ENCODE data around the gene CLDN11. TPM values are rescaled to one million over a fixed set of nuclear protein-coding genes. Genes with fewer than 3 reads are reported as not detected.

CLDN11 gene
- total and polyA plus RNA-seq, 10 of the 15 experiments (the other 5 are each of a cell fraction or from before 2014, with no cell fraction given), result 0.15 TPM; not detected in 9

DNA sequence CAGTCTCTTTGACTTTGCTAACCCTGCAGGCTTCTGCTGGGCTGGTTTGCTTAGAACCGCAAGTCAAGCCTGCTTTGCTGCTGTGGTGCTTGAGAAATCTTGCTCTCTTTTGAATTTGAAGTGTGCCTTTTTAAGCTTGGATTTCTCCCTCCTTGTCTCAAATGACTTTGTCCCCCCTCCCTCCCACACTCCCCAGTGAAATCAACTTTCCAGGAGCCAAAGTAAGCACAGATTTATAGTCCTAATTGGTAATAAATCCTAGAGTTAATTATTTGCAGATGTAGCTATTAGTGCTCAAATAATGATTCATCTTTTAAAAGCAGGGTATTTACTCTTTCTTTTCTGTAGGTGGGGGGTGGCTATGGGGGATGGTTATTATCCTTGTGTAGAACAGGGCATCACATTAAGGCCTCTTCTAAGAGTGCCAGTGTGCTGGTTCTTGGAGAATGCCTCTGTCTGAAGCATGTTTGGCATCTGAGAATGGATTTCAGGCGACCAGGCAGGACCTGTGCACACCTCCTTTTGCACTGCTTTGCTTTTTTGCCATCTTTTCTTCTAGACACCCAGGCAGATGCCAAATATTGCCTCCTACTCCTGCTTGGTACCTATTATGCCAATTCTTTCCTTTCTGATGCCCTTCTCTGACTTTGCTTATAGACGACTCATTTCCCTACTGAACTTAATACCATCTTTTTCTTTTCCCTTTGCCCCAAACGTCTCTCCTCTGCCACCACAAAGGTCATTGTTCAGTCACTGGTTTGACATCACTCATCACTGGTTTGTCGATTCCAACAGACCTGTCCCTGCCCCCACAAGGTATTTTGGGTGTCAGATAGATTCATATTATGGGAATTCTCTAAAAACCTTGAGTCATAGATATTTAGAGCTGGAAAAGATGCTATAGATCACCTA lies 50.7 kb downstream of the CLDN11 start:
- DNase-seq (ENCODE audit: low read depth, low spot score), result no peak
- Histone ChIP-seq H3K4me2 (ENCODE audit: control insufficient read depth, insufficient read depth) (no peak overlapping the region), H3K9me3 (replicated peaks; ENCODE audit: control insufficient read depth, insufficient read depth, low read length) (no peaks in the 10 kb centered on the region), H3K27ac (ENCODE audit: control insufficient read depth, insufficient read depth) (no peak overlapping the region), H3K4me1 (ENCODE audit: control insufficient read depth, insufficient read depth, low read length) (no peaks in the 10 kb centered on the region), H3K9ac (ENCODE audit: control insufficient read depth, insufficient read depth, low read length) (no peak overlapping the region), H3K36me3 (ENCODE audit: control insufficient read depth in 2 of 2, insufficient read depth in 2 of 2, low read length in 1 of 2) (no peaks in the 10 kb centered on the region), H3K4me3 (no peak overlapping the region), H4K20me1 (ENCODE audit: control insufficient read depth, insufficient read depth) (no peaks in the 10 kb centered on the region), H3K27me3 (replicated peaks in 1 of 2; ENCODE audit: control insufficient read depth in 2 of 2, insufficient read depth in 2 of 2, low read length in 1 of 2) (peaks cover 0 to 3% of the 10 kb centered on the region in 2 experiments; a peak in 2 of 4 replicates), H2AFZ (ENCODE audit: control insufficient read depth, low read depth, low read length) (no peak overlapping the region), H3K79me2 (ENCODE audit: control insufficient read depth, insufficient read depth, low read length) (no peaks in the 10 kb centered on the region)
- 18% methylated on average over 5 of the region's 5 CpGs for WGBS (ENCODE audit: insufficient coverage, insufficient replicate concordance, low lambda C conversion rate, missing lambda C conversion rate)
- RAD21 ChIA-PET (ENCODE audit: unreplicated experiment), result no interaction called here
- SMC1A ChIA-PET (ENCODE audit: uncharacterized antibody, unreplicated experiment), result no interaction called here
- BruUV-seq (replicated peaks), result no TSS peak
- intact Hi-C loops (cut with micrococcal nuclease; ENCODE audit: unreplicated experiment) (no loop called here), in situ Hi-C loops (cut with MboI) (no loop called here)
- FAIRE-seq, result peak; percentile 23
- ATAC-seq, result no peak
- POLR2A ChIA-PET, result no interaction called here
- CTCF ChIA-PET, result no interaction called here
- TF ChIP-seq, protein P1, sequence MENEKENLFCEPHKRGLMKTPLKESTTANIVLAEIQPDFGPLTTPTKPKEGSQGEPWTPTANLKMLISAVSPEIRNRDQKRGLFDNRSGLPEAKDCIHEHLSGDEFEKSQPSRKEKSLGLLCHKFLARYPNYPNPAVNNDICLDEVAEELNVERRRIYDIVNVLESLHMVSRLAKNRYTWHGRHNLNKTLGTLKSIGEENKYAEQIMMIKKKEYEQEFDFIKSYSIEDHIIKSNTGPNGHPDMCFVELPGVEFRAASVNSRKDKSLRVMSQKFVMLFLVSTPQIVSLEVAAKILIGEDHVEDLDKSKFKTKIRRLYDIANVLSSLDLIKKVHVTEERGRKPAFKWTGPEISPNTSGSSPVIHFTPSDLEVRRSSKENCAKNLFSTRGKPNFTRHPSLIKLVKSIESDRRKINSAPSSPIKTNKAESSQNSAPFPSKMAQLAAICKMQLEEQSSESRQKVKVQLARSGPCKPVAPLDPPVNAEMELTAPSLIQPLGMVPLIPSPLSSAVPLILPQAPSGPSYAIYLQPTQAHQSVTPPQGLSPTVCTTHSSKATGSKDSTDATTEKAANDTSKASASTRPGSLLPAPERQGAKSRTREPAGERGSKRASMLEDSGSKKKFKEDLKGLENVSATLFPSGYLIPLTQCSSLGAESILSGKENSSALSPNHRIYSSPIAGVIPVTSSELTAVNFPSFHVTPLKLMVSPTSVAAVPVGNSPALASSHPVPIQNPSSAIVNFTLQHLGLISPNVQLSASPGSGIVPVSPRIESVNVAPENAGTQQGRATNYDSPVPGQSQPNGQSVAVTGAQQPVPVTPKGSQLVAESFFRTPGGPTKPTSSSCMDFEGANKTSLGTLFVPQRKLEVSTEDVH (IDR thresholded peaks at IDR 0.05; ENCODE audit: low read depth, partially characterized antibody), result no peak
- TF ChIP-seq ZBED1 (IDR thresholded peaks at IDR 0.05; ENCODE audit: borderline replicate concordance) (no peak), MYB (IDR thresholded peaks at IDR 0.05; ENCODE audit: borderline replicate concordance, low read depth, low read length) (no peak), EED (IDR thresholded peaks at IDR 0.05; ENCODE audit: low read depth) (no peak), SMARCA5 (IDR thresholded peaks at IDR 0.05) (no peak), STAT3 (IDR thresholded peaks at IDR 0.05; ENCODE audit: low read depth, low read length) (no peak), ATF7 (IDR thresholded peaks at IDR 0.05; ENCODE audit: low read depth) (no peak), HDGF (IDR thresholded peaks at IDR 0.05) (no peak), KAT2A (conservative IDR thresholded peaks at IDR 0.05; ENCODE audit: control insufficient read depth, low read depth, low read length) (no peak), POLR2AphosphoS2 (IDR thresholded peaks at IDR 0.05; ENCODE audit: low read depth, low read length) (no peak), BCL11A (IDR thresholded peaks at IDR 0.05; ENCODE audit: low read depth, low read length) (no peak), MTA3 (IDR thresholded peaks at IDR 0.05; ENCODE audit: borderline replicate concordance, low read length) (no peak), CHD4 (IDR thresholded peaks at IDR 0.05) (no peak)
- TF ChIP-seq, protein P2, sequence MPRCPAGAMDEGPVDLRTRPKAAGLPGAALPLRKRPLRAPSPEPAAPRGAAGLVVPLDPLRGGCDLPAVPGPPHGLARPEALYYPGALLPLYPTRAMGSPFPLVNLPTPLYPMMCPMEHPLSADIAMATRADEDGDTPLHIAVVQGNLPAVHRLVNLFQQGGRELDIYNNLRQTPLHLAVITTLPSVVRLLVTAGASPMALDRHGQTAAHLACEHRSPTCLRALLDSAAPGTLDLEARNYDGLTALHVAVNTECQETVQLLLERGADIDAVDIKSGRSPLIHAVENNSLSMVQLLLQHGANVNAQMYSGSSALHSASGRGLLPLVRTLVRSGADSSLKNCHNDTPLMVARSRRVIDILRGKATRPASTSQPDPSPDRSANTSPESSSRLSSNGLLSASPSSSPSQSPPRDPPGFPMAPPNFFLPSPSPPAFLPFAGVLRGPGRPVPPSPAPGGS (IDR thresholded peaks at IDR 0.05; ENCODE audit: borderline replicate concordance, insufficient read depth, low read depth, low read length, poor library complexity, severe bottlenecking), result no peak
- TF ChIP-seq, protein P3, sequence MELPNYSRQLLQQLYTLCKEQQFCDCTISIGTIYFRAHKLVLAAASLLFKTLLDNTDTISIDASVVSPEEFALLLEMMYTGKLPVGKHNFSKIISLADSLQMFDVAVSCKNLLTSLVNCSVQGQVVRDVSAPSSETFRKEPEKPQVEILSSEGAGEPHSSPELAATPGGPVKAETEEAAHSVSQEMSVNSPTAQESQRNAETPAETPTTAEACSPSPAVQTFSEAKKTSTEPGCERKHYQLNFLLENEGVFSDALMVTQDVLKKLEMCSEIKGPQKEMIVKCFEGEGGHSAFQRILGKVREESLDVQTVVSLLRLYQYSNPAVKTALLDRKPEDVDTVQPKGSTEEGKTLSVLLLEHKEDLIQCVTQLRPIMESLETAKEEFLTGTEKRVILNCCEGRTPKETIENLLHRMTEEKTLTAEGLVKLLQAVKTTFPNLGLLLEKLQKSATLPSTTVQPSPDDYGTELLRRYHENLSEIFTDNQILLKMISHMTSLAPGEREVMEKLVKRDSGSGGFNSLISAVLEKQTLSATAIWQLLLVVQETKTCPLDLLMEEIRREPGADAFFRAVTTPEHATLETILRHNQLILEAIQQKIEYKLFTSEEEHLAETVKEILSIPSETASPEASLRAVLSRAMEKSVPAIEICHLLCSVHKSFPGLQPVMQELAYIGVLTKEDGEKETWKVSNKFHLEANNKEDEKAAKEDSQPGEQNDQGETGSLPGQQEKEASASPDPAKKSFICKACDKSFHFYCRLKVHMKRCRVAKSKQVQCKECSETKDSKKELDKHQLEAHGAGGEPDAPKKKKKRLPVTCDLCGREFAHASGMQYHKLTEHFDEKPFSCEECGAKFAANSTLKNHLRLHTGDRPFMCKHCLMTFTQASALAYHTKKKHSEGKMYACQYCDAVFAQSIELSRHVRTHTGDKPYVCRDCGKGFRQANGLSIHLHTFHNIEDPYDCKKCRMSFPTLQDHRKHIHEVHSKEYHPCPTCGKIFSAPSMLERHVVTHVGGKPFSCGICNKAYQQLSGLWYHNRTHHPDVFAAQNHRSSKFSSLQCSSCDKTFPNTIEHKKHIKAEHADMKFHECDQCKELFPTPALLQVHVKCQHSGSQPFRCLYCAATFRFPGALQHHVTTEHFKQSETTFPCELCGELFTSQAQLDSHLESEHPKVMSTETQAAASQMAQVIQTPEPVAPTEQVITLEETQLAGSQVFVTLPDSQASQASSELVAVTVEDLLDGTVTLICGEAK (IDR thresholded peaks at IDR 0.05; ENCODE audit: borderline replicate concordance), result no peak
